ENCODE data around the gene SLC15A4.

DNA sequence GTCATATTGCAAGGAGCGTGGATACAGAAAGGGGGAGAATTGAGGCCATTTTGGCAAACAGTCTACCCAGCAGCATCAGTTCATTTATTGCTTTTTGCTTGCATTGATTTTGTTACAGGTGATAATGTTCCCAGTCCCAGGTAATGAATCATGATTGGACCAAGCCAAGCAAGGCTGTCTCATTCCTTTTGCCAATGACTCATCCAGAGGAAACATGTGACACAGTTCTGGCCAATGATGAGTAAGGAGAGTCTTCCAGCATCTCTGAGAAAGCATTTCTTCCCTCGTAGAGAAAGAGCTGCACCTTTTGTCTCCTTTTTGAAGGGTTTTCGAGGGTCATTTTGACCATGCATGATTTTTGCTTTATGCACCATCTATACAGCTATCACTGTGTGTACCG is 68.2 kb downstream of the SLC15A4 start:
- TF ChIP-seq YY1 (IDR thresholded peaks at IDR 0.05) (no peak), EGR1 (IDR thresholded peaks at IDR 0.05; ENCODE audit: low read depth in 2 of 2) (no peak), JUND (IDR thresholded peaks at IDR 0.05) (no peak), RAD21 (IDR thresholded peaks at IDR 0.05) (no peak), TAF1 (conservative IDR thresholded peaks at IDR 0.05) (no peak)
- TF ChIP-seq, protein P1, sequence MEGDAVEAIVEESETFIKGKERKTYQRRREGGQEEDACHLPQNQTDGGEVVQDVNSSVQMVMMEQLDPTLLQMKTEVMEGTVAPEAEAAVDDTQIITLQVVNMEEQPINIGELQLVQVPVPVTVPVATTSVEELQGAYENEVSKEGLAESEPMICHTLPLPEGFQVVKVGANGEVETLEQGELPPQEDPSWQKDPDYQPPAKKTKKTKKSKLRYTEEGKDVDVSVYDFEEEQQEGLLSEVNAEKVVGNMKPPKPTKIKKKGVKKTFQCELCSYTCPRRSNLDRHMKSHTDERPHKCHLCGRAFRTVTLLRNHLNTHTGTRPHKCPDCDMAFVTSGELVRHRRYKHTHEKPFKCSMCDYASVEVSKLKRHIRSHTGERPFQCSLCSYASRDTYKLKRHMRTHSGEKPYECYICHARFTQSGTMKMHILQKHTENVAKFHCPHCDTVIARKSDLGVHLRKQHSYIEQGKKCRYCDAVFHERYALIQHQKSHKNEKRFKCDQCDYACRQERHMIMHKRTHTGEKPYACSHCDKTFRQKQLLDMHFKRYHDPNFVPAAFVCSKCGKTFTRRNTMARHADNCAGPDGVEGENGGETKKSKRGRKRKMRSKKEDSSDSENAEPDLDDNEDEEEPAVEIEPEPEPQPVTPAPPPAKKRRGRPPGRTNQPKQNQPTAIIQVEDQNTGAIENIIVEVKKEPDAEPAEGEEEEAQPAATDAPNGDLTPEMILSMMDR (IDR thresholded peaks at IDR 0.05; ENCODE audit: low read depth, low read length, missing input control): no peak
- TF ChIP-seq, protein P2, sequence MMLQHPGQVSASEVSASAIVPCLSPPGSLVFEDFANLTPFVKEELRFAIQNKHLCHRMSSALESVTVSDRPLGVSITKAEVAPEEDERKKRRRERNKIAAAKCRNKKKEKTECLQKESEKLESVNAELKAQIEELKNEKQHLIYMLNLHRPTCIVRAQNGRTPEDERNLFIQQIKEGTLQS (IDR thresholded peaks at IDR 0.05): no peak

All from liver (tissue), 3 donors.